HepG2 (cell line): ENCODE measurements around the gene TMEM151A. TPM values are rescaled to one million over a fixed set of nuclear protein-coding genes. Genes with fewer than 3 reads are reported as not detected.

Source experiments
- ATAC-seq: fragments of 200-7000 bp; cut with Tn5 transposase; 3 replicates; pipeline ENCODE4 v1.9.1; 2020; ENCODE audit warnings: mild to moderate bottlenecking, moderate library complexity
- BruUV-seq: library from RNA; stranded (reverse); fragments of 400-500 nt; replicated peaks from 2 replicates; lab custom pipeline; 2021; lab: Mats Ljungman, UMichigan
- CTCF ChIA-PET: fragments of 300-600 bp; formaldehyde crosslinking; extraction: SDS; loops from one replicate; lab custom pipeline; 2021; ENCODE audit warnings: low total read pairs, inconsistent platforms, low intra/inter-chr PET ratio; lab: Yijun Ruan, JAX
- POLR2A ChIA-PET: fragments of 350-600 bp; sonication (Branson Sonifier 250); formaldehyde crosslinking; loops from one replicate; lab custom pipeline; 2020; ENCODE audit warnings: antibody characterized with exemption, inconsistent platforms; lab: Yijun Ruan, JAX
- DNase-seq: peaks from one replicate; pipeline ENCODE4 v3.0.0-alpha.2; 2015; ENCODE audit warnings: low spot score
- FAIRE-seq: peaks from 3 replicates; lab custom pipeline; 2011; peaks lifted over from hg19 to GRCh38; lab: Jason Lieb, UNC
- H2AFZ ChIP-seq: one replicate; pipeline ENCODE4 v1.6.1; 2011; ENCODE audit warnings: low read length, inconsistent platforms
- H3K27ac ChIP-seq: fragments of 300-600 bp; 3 replicates; pipeline ENCODE4 v1.8.0; 2011; ENCODE audit warnings: mixed run types, mild to moderate bottlenecking, mixed read lengths, low read length, inconsistent platforms; ENCODE audit not compliant: insufficient read depth; ENCODE audit errors: extremely low read length
- H3K27me3 ChIP-seq, 2 experiments: fragments of 200-600 bp in 1 of 2; 2 replicates in 1 of 2; 3 replicates in 1 of 2; pipeline versions ENCODE4 v1.6.0 to v1.8.0; 2011; ENCODE audit warnings: low read length in 2 of 2, mild to moderate bottlenecking in 2 of 2, moderate library complexity in 2 of 2, inconsistent platforms in 1 of 2; ENCODE audit not compliant: insufficient read depth in 2 of 2, control insufficient read depth in 1 of 2
- H3K36me3 ChIP-seq, 2 experiments: fragments of 200-600 bp in 1 of 2; replicated peaks in 1 of 2; 2 replicates in 1 of 2; 3 replicates in 1 of 2; pipeline versions ENCODE4 v1.5.1 to v1.8.0; 2011; ENCODE audit warnings: low read length in 2 of 2, inconsistent platforms in 1 of 2; ENCODE audit not compliant: insufficient read depth in 2 of 2, control insufficient read depth in 1 of 2
- H3K4me1 ChIP-seq: 2 replicates; pipeline ENCODE4 v1.5.1; 2012; ENCODE audit warnings: low read length, inconsistent platforms; ENCODE audit not compliant: insufficient read depth
- H3K4me2 ChIP-seq: 2 replicates; pipeline ENCODE4 v1.6.0; 2011; ENCODE audit warnings: low read depth, low read length, inconsistent platforms
- H3K4me3 ChIP-seq, 3 experiments: fragments of 200-600 bp in 1 of 3; sonication (generic), shearing (Covaris generic) in 1 of 3; replicated peaks in 1 of 3; 2 replicates each; pipeline ENCODE4 v1.5.1; 2011 to 2016; ENCODE audit warnings: low read length in 3 of 3, inconsistent platforms in 2 of 3, low read depth in 2 of 3, mild to moderate bottlenecking in 2 of 3, control low read depth in 1 of 3, mixed read lengths in 1 of 3; ENCODE audit not compliant: insufficient read depth in 1 of 3
- H3K79me2 ChIP-seq: one replicate; pipeline ENCODE4 v1.6.1; 2011; ENCODE audit warnings: low read length, inconsistent platforms; ENCODE audit not compliant: insufficient read depth
- H3K9ac ChIP-seq: 2 replicates; pipeline ENCODE4 v1.6.0; 2011; ENCODE audit warnings: mild to moderate bottlenecking, low read depth, low read length, inconsistent platforms; ENCODE audit not compliant: insufficient read depth
- H3K9me3 ChIP-seq: 2 replicates; pipeline ENCODE4 v1.5.1; 2012; ENCODE audit warnings: mild to moderate bottlenecking, low read length
- H4K20me1 ChIP-seq: 2 replicates; pipeline ENCODE4 v1.6.0; 2011; ENCODE audit warnings: inconsistent platforms, mild to moderate bottlenecking, low read length, moderate library complexity; ENCODE audit not compliant: insufficient read depth
- AFF4 ChIP-seq: sonication (generic); formaldehyde crosslinking; IDR thresholded peaks from 2 replicates; pipeline ENCODE4 v1.4.0; 2020; ENCODE audit warnings: missing genetic modification reagents
- CSRNP2 ChIP-seq: sonication (generic); formaldehyde crosslinking; conservative IDR thresholded peaks from 2 replicates; pipeline ENCODE4 v1.8.0; 2022; ENCODE audit warnings: low read depth, missing genetic modification reagents
- DRAP1 ChIP-seq: IDR thresholded peaks from 2 replicates; pipeline ENCODE4 v1.6.1; 2016; ENCODE audit warnings: missing genetic modification reagents, missing compliant biosample characterization
- GFI1 ChIP-seq: sonication (generic); formaldehyde crosslinking; IDR thresholded peaks from 2 replicates; pipeline ENCODE4 v1.5.0; 2020; ENCODE audit warnings: missing genetic modification reagents, mild to moderate bottlenecking, borderline replicate concordance
- HBP1 ChIP-seq: IDR thresholded peaks from 2 replicates; pipeline ENCODE4 v1.6.1; 2016; ENCODE audit warnings: low read depth, control low read depth
- PATZ1 ChIP-seq: sonication (generic); formaldehyde crosslinking; IDR thresholded peaks from 2 replicates; pipeline ENCODE4 v1.4.0; 2020; ENCODE audit warnings: missing genetic modification reagents
- RBFOX2 ChIP-seq: fragments of 200-400 bp; formaldehyde crosslinking; IDR thresholded peaks from 2 replicates; pipeline ENCODE4 v1.6.1; 2017; ENCODE audit warnings: low read depth, mild to moderate bottlenecking, low read length
- RFX5 ChIP-seq: IDR thresholded peaks from 2 replicates; pipeline ENCODE4 v1.6.1; 2011; ENCODE audit warnings: low read depth, low read length, improper control_type of control experiment
- ZNF574 ChIP-seq: sonication (generic); formaldehyde crosslinking; IDR thresholded peaks from 2 replicates; pipeline ENCODE4 v1.4.0; 2020; ENCODE audit warnings: missing genetic modification reagents
- WGBS: methylation state at CpG from one replicate; pipeline ENCODE4 v1.1.6; 2017; ENCODE audit warnings: low lambda C conversion rate; 5-methylcytosine and 5-hydroxymethylcytosine counted together
- in situ Hi-C: cut with HindIII; loops from 2 replicates; pipeline ENCODE4 v1.10.0; 2017; ENCODE audit warnings: low pct_unique_long_range_greater_than_20kb; ENCODE audit not compliant: extremely low pct_ligation_motif_present
- intact Hi-C: fragments of 100-400 bp; cut with micrococcal nuclease; formaldehyde crosslinking; loops from one replicate; pipeline ENCODE4 v1.10.0; 2022; ENCODE audit not compliant: unreplicated experiment
- polyA plus RNA-seq, 8 experiments: library from polyadenylated mRNA; depleted of rRNA in 3 of 8; stranded (reverse) in 7 of 8; unstranded in 1 of 8; fragments of >200 nt; fragmentation: Illumina TruSeq in 4 of 8; extraction: Trizol in 4 of 8; gene quantifications; 2 replicates each; pipeline versions ENCODE4 v1.2.1 to v1.2.3, GENCODE V29; 2011 to 2016; ENCODE audit warnings: low read depth in 4 of 8, missing spikeins in 1 of 8, mixed read lengths in 1 of 8; ENCODE audit not compliant: insufficient read depth in 1 of 8
- total RNA-seq, 5 experiments: library from RNA; depleted of rRNA; stranded (reverse); fragments of >200 nt; fragmentation: Illumina TruSeq; extraction: Trizol; gene quantifications; 2 replicates each; pipeline ENCODE4 v1.2.3, GENCODE V29; 2016; ENCODE audit warnings: low read depth in 1 of 5

The TMEM151A gene
- total and polyA plus RNA-seq, 2 of the 13 experiments (the other 11 are each of a cell fraction or from before 2014, with no cell fraction given): 0.18 to 0.33 TPM

GRCh38 chr11:66316849-66317251, 25.2 kb downstream of the TMEM151A start, which contains the start of gene CD248 (continued):
- TF ChIP-seq PATZ1 (CRISPR knock-in tag): peak; percentile 31; the same call in 1 of the 2 replicates
- TF ChIP-seq AFF4 (CRISPR knock-in tag): no peak
- TF ChIP-seq RFX5: no peak

- FAIRE-seq (no peak), DNase-seq (peak; percentile 18), ATAC-seq (no peak)
- 0 out of 5 replicates have a peak, but pooled peaks cover 0 to 4% of the 10 kb centered on the region in 2 experiments for H3K27me3 ChIP-seq
- peak overlapping the region; percentile 32 for H3K27ac ChIP-seq
- 32% methylated on average over 10 of the region's 14 CpGs for WGBS
- no peaks in the 10 kb centered on the region for H3K36me3 ChIP-seq
- peaks cover 43% of the 10 kb centered on the region for H3K4me1 ChIP-seq
- H4K20me1 ChIP-seq: no peaks in the 10 kb centered on the region
- peak overlapping the region; percentile 78 for H3K4me2 ChIP-seq
- CTCF ChIA-PET: no interaction called here
- in situ Hi-C loops (no loop called here), intact Hi-C loops (loop anchor here (10.0 kb wide), 1 partner anchor 67 kb away; no protein-coding TSS in a partner anchor)
- BruUV-seq: no TSS peak
- H3K9ac ChIP-seq: no peak overlapping the region
- POLR2A ChIA-PET: interaction anchor here (0.8 to 3.7 kb wide), 9 partner anchors 8 to 50 kb away, joined by 3 to 28 read pairs (median 6); partner anchors contain the start of genes B4GAT1, BRMS1, RIN1 and YIF1A
- no peak overlapping the region for H2AFZ ChIP-seq
- peak overlapping the region; percentile 11 to 66 (median 24) for H3K4me3 ChIP-seq
- H3K79me2 ChIP-seq: no peaks in the 10 kb centered on the region
- no peaks in the 10 kb centered on the region for H3K9me3 ChIP-seq
- TF ChIP-seq HBP1 (no peak), RBFOX2 (0 out of 2 replicates have a peak, but pooled peaks have one; percentile 6), ZNF574 (CRISPR knock-in tag) (no peak), DRAP1 (no peak), GFI1 (CRISPR knock-in tag) (no peak), CSRNP2 (CRISPR knock-in tag) (no peak)
Observed at GRCh38 chr11:66317322-66317722, 25.6 kb downstream of the TMEM151A start.
